Stimulated activated CD4-positive, alpha-beta T cell treated with anti-CD3 and anti-CD28 coated beads, Interleukin-15, amount 100 ng/mL, for 24 hours (primary cell): ENCODE data around the gene SNCA.

Experiments
- DNase-seq: peaks from one replicate; pipeline ENCODE4 v3.0.0-alpha.2; 2020

SNCA gene

GRCh38 chr4:89836897-89837384 lies at the start of gene SNCA:
Gene SNCA (minus strand): TSS chr4:89837161. CDS start chr4:89835667, 1,494 bp downstream.
- DNase-seq = peak; percentile 68

GRCh38 chr4:89879215-89879614 lies 42.3 kb upstream of the SNCA start:
- DNase-seq = no peak

- DNase-seq = no peak
Measured at GRCh38 chr4:89878611-89879010, 41.6 kb upstream of the SNCA start.

GRCh38 chr4:89876548-89876947 lies 39.6 kb upstream of the SNCA start:
- DNase-seq = no peak

- DNase-seq = no peak
Measured at GRCh38 chr4:89871211-89871610, 34.2 kb upstream of the SNCA start.

GRCh38 chr4:89868999-89869589 lies 32.1 kb upstream of the SNCA start:
- no peak for DNase-seq

- no peak for DNase-seq
Measured at GRCh38 chr4:89868276-89868675, 31.3 kb upstream of the SNCA start.

GRCh38 chr4:89863533-89863932 lies 26.6 kb upstream of the SNCA start:
- no peak for DNase-seq

- no peak for DNase-seq
Measured at GRCh38 chr4:89860971-89861370, 24.0 kb upstream of the SNCA start.

- DNase-seq = no peak
Measured at GRCh38 chr4:89855236-89855635, 18.3 kb upstream of the SNCA start.

GRCh38 chr4:89847571-89848325 lies 10.8 kb upstream of the SNCA start:
- DNase-seq = no peak

- no peak for DNase-seq
Measured at GRCh38 chr4:89839558-89839957, 2.6 kb upstream of the SNCA start.

- DNase-seq = no peak
Measured at GRCh38 chr4:89837993-89838390, 1.0 kb upstream of the SNCA start.

GRCh38 chr4:89837385-89837992 lies 528 bp upstream of the SNCA start:
- DNase-seq = peak; percentile 46

- peak; percentile 6 for DNase-seq
Measured at GRCh38 chr4:89836031-89836745, 773 bp downstream of the SNCA start.

GRCh38 chr4:89835413-89835812 lies 1.5 kb downstream of the SNCA start:
- DNase-seq = no peak

- no peak for DNase-seq
Measured at GRCh38 chr4:89834486-89835209, 2.3 kb downstream of the SNCA start.

- peak; percentile 20 for DNase-seq
Measured at GRCh38 chr4:89829470-89830138, 7.4 kb downstream of the SNCA start.

GRCh38 chr4:89823416-89823815 lies 13.5 kb downstream of the SNCA start:
- DNase-seq = no peak

- DNase-seq = no peak
Measured at GRCh38 chr4:89821612-89822011, 15.3 kb downstream of the SNCA start.

- no peak for DNase-seq
Measured at GRCh38 chr4:89820010-89820409, 17.0 kb downstream of the SNCA start.

GRCh38 chr4:89814362-89814761 lies 22.6 kb downstream of the SNCA start:
- no peak for DNase-seq
